Cardiac fibroblast (primary cell): Measurements from ENCODE around the gene FTHL17.

Experiments used
- DNase-seq, 2 donors: peaks; one replicate each; pipeline versions ENCODE4 v3.0.0 to v3.0.0-alpha.2; 2010; ENCODE audit warnings: low read depth in 2 of 2
- H3K4me3 ChIP-seq, 2 donors: replicated peaks in 1 of 2; 1 replicate in 1 of 2; 2 replicates in 1 of 2; pipeline ENCODE4 v1.5.1; 2011; ENCODE audit warnings: low read depth in 2 of 2, low read length in 2 of 2, mild to moderate bottlenecking in 2 of 2, moderate library complexity in 1 of 2
- TF ChIP-seq, protein P1 (sequence below): IDR thresholded peaks from one replicate; pipeline ENCODE4 v1.5.1; 2011; ENCODE audit warnings: low read depth, mild to moderate bottlenecking, low read length, inconsistent platforms

FTHL17 gene

GRCh38 chrX:31021537-31021936 is 50.3 kb downstream of the FTHL17 start:
- no peak overlapping the region for H3K4me3 ChIP-seq
- DNase-seq: peak in 1 of 2 donors; percentile 66
- TF ChIP-seq, protein P1, sequence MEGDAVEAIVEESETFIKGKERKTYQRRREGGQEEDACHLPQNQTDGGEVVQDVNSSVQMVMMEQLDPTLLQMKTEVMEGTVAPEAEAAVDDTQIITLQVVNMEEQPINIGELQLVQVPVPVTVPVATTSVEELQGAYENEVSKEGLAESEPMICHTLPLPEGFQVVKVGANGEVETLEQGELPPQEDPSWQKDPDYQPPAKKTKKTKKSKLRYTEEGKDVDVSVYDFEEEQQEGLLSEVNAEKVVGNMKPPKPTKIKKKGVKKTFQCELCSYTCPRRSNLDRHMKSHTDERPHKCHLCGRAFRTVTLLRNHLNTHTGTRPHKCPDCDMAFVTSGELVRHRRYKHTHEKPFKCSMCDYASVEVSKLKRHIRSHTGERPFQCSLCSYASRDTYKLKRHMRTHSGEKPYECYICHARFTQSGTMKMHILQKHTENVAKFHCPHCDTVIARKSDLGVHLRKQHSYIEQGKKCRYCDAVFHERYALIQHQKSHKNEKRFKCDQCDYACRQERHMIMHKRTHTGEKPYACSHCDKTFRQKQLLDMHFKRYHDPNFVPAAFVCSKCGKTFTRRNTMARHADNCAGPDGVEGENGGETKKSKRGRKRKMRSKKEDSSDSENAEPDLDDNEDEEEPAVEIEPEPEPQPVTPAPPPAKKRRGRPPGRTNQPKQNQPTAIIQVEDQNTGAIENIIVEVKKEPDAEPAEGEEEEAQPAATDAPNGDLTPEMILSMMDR: no peak
